ENCODE data around the gene SH2D3C.

DNA sequence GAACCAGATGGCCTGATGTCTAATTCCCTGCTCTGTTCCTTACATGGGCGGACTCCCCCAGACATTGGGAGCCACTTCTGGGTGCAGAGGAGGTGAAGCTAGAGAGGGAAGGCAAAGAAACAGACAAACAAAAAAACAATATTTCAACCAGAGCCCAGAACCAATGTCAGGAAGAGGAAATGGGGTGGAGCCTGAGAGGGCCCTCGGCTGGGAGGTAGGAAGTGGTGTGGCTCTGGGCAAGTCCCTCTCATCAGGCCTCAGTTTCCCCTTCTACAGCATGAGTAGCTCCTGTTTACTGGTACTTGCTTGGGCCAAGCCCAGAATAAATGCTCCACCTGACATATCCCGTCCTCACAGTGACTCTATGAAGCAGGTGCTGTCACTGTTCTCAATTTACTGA is 11.1 kb downstream of the SH2D3C start:
- no peak for TF ChIP-seq POLR2A (IDR thresholded peaks at IDR 0.05; ENCODE audit: low read length)
- TF ChIP-seq, protein P1, sequence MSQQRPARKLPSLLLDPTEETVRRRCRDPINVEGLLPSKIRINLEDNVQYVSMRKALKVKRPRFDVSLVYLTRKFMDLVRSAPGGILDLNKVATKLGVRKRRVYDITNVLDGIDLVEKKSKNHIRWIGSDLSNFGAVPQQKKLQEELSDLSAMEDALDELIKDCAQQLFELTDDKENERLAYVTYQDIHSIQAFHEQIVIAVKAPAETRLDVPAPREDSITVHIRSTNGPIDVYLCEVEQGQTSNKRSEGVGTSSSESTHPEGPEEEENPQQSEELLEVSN (IDR thresholded peaks at IDR 0.05; ENCODE audit: borderline replicate concordance, low read depth) = no peak

Data from A549 (cell line).